HG02798 (cell line): Measurements from ENCODE around the gene PLEKHB1.
A peak's percentile ranks its signal among the peaks of the same experiment; 100 is the strongest.

Experiments used
- ATAC-seq: cut with Tn5 transposase; IDR thresholded peaks from one replicate; pipeline ENCODE4 v1.9.1; 2021; ENCODE audit warnings: mild to moderate bottlenecking; ENCODE audit not compliant: unreplicated experiment, poor library complexity

PLEKHB1 gene

DNA sequence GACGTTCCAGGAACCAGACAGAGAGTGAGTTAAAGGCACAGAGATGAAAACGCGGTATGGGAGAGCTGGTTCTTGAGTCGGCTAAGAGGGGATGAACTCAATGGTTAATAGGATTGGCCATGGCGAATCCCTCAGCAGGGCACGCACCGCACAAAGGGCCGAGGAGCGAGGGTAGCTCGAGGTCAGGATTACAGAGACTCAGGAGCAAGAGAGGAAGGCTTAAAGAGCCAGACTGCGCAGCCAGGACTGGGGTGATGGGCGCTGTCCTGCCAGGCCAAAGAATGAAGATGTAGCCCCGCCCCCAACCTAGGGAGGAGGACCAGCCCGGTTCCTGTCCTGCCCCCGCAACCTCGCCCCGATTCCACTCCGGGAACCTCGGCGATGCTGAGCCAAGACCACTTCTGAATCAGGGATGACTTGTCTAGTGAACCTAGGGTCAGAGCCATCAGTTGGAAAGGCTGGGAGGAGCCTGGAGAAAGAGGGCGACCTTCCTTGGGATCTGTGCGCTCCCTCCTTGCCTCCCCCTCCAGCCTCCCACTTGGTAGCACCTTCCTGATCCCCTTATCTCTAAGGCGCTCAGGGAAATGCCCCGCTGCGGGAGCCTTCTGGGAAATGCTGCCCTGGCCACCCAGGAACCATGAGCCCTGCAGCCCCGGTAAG, at the start of gene PLEKHB1:
Gene PLEKHB1, plus strand, starts transcription at position 610 of the 660 bp plus-strand sequence. Its CDS starts 28 bp downstream, at position 638.
- ATAC-seq: no peak

GRCh38 chr11:73597336-73597955, 48.9 kb upstream of the PLEKHB1 start:
- no peak for ATAC-seq

DNA sequence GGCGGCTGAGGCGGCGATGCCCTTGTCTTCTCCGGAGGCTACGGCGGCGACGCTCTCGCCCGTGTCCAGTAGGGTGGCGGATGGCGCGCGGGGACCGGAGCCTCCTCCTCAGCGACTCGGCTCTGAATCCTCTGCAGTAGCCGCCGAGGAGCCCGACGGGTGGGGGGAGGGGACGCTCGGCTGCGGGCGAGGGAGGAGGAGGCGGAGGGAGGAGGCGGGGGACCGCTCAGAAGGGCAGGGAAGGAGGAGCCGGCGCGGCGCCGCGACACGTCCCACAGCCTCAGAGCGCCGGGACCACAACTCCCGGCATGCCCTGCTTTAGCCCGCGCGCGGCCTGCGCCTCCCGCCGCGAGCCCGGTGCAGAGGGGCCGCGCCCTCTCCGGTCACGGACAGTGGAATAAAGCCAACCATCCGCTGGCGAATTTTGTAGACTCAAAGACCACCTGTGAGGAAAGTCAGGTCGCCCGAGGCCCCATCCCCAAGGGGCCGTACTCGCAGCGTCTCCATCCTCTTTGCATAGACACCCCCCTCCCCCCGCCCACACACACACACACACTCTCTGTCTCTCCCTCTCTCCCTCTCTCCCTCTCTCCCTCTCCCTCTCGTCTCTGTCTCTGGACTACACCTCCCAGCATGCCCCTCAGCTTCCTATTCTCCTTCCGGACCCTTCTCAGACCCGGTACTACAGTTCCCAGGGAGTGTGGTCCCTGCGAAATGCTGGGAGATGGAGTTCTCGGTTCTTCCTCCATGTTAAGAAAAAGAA, 48.2 kb upstream of the PLEKHB1 start, which contains the start of gene FAM168A:
Gene FAM168A, minus strand, starts transcription at position 157 of the 763 bp plus-strand sequence. CDS start 129,638 bp downstream, outside the sequence.
- peak; percentile 96 for ATAC-seq

DNA sequence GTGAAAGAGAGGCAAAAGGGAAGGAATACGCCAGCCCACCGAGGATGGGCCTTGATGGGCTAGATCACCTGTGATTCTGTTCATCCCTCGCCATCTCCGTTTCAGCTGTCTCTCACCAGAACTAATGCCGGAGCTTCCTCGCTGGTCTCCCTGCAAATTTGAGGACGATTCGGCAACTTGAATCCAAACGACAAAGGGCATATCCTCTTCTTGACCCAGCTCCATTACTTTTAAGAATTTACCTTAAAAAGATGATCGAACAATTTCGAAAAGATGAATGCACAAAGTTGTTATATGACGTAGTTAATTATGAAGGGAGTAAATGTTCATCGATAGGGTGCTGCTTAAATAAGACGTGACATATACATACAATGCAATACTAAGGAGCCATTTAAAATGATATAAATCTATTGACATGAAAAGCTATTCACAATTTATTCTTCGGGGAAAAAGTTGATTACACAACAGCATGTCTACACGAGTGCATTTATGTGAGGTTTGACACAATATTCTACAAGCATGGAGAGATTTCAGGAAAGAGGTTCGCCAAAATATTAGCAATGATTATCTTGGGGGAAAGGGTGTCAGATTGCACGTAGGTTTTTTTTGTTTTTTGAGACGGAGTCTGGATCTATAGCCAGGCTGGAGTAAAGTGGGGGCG, 47.5 kb upstream of the PLEKHB1 start:
- ATAC-seq: no peak

GRCh38 chr11:73612601-73613140, 33.7 kb upstream of the PLEKHB1 start:
- no peak for ATAC-seq

DNA sequence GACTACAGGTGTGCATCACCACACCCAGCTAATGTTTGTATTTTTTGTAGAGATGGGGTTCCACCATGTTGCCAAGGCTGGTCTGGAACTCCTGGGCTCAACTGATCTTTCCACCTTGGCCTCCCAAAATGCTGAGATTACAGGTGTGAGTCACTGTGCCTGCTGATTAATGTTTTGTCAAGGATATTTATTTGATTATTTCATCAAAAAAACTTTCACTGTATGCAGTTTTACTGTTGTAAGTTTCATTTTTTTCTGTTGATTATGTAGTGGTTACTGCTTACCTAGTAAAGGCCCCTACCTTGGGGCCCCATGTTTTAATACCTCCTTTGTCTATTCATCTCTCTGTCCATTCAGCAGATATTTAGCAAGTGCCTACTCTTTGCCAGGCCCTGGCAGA, 31.8 kb upstream of the PLEKHB1 start:
- ATAC-seq: no peak

DNA sequence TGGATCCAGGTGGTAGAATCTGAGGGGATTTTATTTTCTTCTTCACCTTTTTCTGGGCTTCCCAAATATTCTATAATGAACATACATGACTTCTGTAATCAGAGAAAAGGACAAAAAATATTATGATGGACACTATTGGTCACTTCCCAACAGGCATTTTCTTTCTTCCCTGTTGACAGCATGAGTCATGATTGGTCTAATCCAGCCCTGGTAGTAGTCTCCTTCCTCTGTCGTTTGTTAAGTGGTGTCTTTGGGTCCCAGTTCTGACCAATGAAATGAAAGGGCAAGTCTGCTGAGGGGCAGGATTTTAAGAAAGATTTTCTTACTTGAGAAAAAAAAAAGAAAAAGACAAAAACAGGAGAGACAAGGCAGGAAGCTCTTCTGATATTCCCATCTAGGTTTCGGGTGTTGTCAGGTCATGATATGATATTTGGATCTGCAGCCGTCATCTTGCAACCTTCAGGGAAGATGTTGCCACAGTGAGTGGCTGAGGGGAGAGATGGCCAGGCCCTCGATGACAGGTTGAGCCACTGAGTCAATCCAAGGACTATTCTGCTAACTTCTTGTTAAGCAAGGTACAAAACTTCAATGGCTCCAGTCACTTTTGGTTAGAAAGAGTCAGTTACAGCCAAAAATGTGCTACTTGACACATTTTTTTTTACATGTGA, 23.3 kb upstream of the PLEKHB1 start:
- ATAC-seq: no peak

DNA sequence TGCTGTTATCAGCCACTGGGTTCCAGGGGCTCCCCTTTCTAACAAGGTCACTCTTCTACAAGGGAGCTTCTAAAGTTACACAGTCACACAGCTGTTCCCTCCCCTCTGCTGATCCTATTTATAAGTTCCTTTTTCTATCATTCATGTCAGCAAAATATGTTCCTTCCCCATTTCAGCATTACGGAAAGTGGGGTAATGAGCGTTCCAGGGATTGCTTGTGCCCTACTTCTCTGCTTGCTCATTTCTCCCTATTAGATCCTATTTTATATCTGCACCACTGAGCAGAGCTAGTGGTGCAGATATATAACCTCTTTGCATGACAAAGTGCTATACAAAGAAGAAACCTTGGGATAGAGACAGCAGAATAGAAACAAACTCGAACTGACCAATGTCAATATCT, 22.7 kb upstream of the PLEKHB1 start:
- no peak for ATAC-seq

DNA sequence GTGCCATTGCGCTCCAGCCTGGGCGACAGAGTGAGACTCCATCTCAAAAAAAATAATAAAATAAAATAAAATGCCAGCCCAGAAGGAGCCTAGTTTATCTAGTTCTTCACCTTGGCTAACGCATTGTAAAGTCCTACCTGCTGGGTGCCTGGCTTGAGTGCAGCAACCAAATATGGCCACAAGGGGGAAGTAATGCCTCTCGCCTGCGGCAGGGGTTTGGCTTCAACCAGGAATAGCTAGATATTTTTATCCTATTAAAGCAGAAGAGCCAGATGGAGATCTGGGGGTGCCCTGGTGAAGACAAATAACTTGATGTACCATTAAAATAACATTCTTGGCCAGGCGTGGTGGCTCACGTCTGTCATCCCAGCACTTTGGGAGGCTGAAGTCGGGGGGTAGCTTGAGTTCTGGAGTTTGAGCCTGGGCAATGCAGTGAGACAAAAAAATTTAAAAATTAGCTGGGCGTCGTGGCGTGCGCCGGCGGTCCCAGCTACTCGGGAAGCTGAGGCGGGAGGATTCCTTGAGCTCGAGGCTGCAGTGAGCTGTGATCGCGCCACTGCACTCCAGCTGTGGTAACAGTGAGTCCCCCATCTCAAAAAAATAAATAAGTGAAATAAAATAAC, 20.6 kb upstream of the PLEKHB1 start:
- ATAC-seq: no peak

DNA sequence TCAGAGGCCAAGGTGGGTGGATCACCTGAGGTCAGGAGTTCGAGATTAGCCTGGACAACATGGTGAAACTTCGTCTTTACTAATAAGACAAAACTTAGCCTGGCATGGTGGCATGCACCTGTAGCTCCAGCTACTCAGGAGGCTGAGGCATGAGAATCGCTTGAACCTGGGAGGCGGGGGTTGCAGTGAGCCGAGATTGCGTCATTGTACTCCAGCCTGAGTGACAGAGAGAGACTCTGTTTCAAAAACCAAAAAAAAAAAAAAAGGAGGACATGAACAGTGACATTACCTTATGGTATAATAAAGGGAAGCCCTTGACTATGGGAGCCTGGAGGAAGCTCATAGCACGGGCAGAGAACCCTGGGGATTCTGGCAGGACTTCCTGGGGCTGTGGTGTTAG, 16.5 kb upstream of the PLEKHB1 start:
- no peak for ATAC-seq

- no peak for ATAC-seq
Observed at GRCh38 chr11:73632996-73633395, 13.4 kb upstream of the PLEKHB1 start.

DNA sequence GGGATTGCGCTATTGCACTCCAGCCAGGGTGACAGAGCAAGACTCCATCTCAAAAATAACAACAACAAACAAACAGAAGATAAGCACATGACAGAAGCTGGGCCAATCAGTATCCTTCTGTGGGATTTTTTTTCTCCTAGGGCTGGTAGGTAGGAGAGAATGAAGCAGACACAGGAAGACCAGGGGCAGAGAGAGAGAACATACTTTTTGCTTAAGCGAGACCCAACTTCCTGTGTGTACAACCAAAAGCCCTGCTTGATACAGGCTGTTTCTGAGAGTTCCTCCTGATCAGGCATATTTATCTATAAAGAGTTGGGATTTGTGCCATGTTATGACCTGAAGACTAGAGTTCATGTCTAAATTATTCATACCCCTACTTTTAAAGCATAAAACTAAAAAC, 12.4 kb upstream of the PLEKHB1 start:
- ATAC-seq: no peak

- no peak for ATAC-seq
Observed at GRCh38 chr11:73635721-73636120, 10.7 kb upstream of the PLEKHB1 start.

DNA sequence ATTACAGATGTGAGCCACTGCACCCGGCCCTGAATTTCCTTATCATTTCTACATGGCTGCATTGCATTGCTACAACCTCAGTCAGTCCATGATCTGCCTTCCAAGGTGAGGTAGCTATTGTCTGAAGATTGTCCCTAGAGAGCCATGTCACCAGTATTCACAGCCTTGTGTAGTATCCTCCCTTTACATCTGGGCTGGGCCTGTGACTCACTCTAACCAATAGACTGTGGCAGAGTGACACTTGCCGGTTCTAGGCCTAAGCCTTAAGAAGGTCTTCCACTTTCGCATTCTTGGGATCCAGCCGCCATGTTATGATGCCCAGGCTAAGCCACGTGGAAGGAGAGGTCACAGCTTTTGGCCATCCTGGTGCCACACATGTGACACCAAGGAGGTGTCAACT, 10.1 kb upstream of the PLEKHB1 start:
- no peak for ATAC-seq

DNA sequence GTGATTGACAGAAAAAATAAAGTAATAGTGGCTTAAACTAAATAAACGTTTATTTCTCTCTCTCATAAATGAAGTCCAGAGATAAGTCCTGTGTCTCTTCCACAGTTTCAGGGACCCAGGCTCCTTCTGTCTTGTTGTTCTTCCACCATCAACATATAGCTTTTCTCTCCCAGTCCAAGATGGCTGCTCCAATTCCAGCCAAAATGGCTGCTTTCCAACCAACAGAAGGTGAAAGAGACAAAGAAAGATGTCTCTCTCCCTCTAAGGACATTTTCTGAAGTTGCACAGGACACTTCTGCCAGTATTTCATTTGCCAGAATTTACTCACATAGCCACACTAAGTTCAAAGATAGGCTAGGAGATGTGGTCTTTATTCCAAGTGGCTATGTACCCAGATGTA, 9.4 kb upstream of the PLEKHB1 start:
- ATAC-seq: no peak

- no peak for ATAC-seq
Observed at GRCh38 chr11:73640592-73640991, 5.8 kb upstream of the PLEKHB1 start.

GRCh38 chr11:73641668-73642067, 4.7 kb upstream of the PLEKHB1 start:
- no peak for ATAC-seq

DNA sequence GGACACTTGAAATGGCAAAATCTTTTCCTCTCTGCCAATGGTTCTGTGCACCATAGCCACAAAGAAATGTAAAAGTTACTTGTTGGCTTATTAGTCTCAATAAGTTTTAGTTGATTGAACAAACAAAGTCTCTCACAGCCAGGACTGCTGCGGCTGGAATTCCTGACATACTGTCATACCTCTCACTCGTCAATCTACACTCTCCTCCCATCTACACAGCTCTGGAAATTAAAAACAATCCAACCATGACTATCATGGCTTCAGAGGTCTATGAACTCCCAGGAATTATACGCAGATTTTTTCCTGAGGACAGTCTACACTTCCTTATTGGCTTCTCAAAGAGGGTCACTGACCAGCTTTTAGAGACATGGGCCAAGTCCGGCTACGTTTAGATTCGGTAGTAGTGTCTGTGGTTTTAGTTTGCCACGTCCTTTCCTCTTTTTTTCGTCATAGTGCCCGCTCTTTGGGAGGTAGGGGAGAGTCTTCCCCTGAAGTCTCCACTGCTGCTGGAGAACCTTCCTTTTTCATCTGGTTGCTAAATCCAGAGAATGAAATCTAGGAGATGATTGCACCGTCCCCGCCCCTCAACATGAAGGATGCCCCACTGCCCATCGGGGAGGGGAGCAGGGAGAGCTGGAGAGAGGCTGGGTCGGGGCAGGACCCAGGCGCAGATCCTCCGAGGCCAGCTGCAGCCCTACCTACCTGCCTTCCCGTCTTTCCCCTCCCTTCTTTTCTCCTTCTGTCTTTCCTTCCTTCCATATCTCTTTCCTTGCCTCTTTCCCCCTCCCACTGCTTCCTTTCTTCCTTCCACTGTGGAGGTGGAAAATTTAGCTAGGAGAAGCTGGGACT, 1.0 kb upstream of the PLEKHB1 start:
- no peak for ATAC-seq
